HepG2 (cell line): Measurements from ENCODE around the gene CUL4A. TPM values are rescaled to one million over a fixed set of nuclear protein-coding genes. Genes with fewer than 3 reads are reported as not detected.

Source experiments
- ARID3A ChIP-seq: IDR thresholded peaks from 2 replicates; pipeline ENCODE4 v1.6.1; 2012; ENCODE audit warnings: low read depth, low read length, improper control_type of control experiment
- ARNT ChIP-seq: fragments of 450-650 bp; IDR thresholded peaks from 2 replicates; pipeline ENCODE4 v1.6.1; 2017
- CEBPB ChIP-seq: IDR thresholded peaks from 2 replicates; pipeline ENCODE4 v1.6.1; 2011; ENCODE audit warnings: low read depth, low read length, improper control_type of control experiment, borderline replicate concordance
- DMAP1 ChIP-seq: IDR thresholded peaks from 2 replicates; pipeline ENCODE4 v1.6.1; 2016
- GTF3A ChIP-seq: sonication (generic); formaldehyde crosslinking; conservative IDR thresholded peaks from 2 replicates; pipeline ENCODE4 v1.4.0; 2020; ENCODE audit warnings: mild to moderate bottlenecking, missing genetic modification reagents
- ISX ChIP-seq: sonication (generic); formaldehyde crosslinking; conservative IDR thresholded peaks from 2 replicates; pipeline ENCODE4 v1.5.0; 2020; ENCODE audit warnings: missing genetic modification reagents
- MLXIP ChIP-seq: sonication (generic); formaldehyde crosslinking; IDR thresholded peaks from 2 replicates; pipeline ENCODE4 v1.9.0; 2021; ENCODE audit warnings: missing genetic modification reagents, borderline replicate concordance
- RBM22 ChIP-seq: fragments of 200-400 bp; formaldehyde crosslinking; optimal IDR thresholded peaks from 2 replicates; pipeline ENCODE3; 2017; ENCODE audit warnings: mild to moderate bottlenecking, low read length, moderate library complexity
- RERE ChIP-seq: IDR thresholded peaks from 2 replicates; pipeline ENCODE4 v1.6.1; 2016; ENCODE audit warnings: low read depth, missing genetic modification reagents, missing compliant biosample characterization
- REXO4 ChIP-seq: sonication (generic); formaldehyde crosslinking; IDR thresholded peaks from 2 replicates; pipeline ENCODE4 v1.8.0; 2022; ENCODE audit warnings: missing genetic modification reagents, mild to moderate bottlenecking, borderline replicate concordance
- SMAD1 ChIP-seq: sonication (generic); formaldehyde crosslinking; IDR thresholded peaks from 2 replicates; pipeline ENCODE4 v1.4.0; 2020; ENCODE audit warnings: missing genetic modification reagents, low read depth, mild to moderate bottlenecking, borderline replicate concordance
- THYN1 ChIP-seq: sonication (generic); formaldehyde crosslinking; IDR thresholded peaks from 2 replicates; pipeline ENCODE4 v1.8.1; 2023; ENCODE audit warnings: low read depth, mild to moderate bottlenecking, moderate library complexity, missing genetic modification reagents, borderline replicate concordance
- U2AF1 ChIP-seq: fragments of 200-400 bp; formaldehyde crosslinking; optimal IDR thresholded peaks from 2 replicates; pipeline ENCODE3; 2017; ENCODE audit warnings: mild to moderate bottlenecking, low read depth, low read length
- ZFP36 ChIP-seq: fragments of 150-350 bp; IDR thresholded peaks from 2 replicates; pipeline ENCODE4 v1.6.1; 2018; ENCODE audit warnings: borderline replicate concordance, low read length, low read depth; ENCODE audit not compliant: partially characterized antibody
- ZFX ChIP-seq: sonication (generic); formaldehyde crosslinking; IDR thresholded peaks from 2 replicates; pipeline ENCODE4 v1.4.0; 2020; ENCODE audit warnings: mild to moderate bottlenecking, low read depth, missing genetic modification reagents, moderate library complexity
- ZNF235 ChIP-seq: sonication (generic); formaldehyde crosslinking; IDR thresholded peaks from 2 replicates; pipeline ENCODE4 v1.8.1; 2023; ENCODE audit warnings: mild to moderate bottlenecking, missing genetic modification reagents, borderline replicate concordance
- ZNF382 ChIP-seq: sonication (generic); formaldehyde crosslinking; IDR thresholded peaks from 2 replicates; pipeline ENCODE4 v1.5.0; 2020; ENCODE audit warnings: missing genetic modification reagents, mild to moderate bottlenecking, borderline replicate concordance
- ZNF546 ChIP-seq: sonication (generic); formaldehyde crosslinking; conservative IDR thresholded peaks from 2 replicates; pipeline ENCODE4 v1.8.1; 2023; ENCODE audit warnings: mild to moderate bottlenecking, missing genetic modification reagents
- ZNF644 ChIP-seq: IDR thresholded peaks from 2 replicates; pipeline ENCODE4 v1.6.1; 2016; ENCODE audit warnings: low read depth
- ZNF672 ChIP-seq: sonication (generic); formaldehyde crosslinking; IDR thresholded peaks from 2 replicates; pipeline ENCODE4 v1.8.1; 2022; ENCODE audit warnings: missing genetic modification reagents
- polyA plus RNA-seq, 8 experiments: library from polyadenylated mRNA; depleted of rRNA in 3 of 8; stranded (reverse) in 7 of 8; unstranded in 1 of 8; fragments of >200 nt; fragmentation: Illumina TruSeq in 4 of 8; extraction: Trizol in 4 of 8; gene quantifications; 2 replicates each; pipeline versions ENCODE4 v1.2.1 to v1.2.3, GENCODE V29; 2011 to 2016; ENCODE audit warnings: low read depth in 4 of 8, missing spikeins in 1 of 8, mixed read lengths in 1 of 8; ENCODE audit not compliant: insufficient read depth in 1 of 8
- total RNA-seq, 5 experiments: library from RNA; depleted of rRNA; stranded (reverse); fragments of >200 nt; fragmentation: Illumina TruSeq; extraction: Trizol; gene quantifications; 2 replicates each; pipeline ENCODE4 v1.2.3, GENCODE V29; 2016; ENCODE audit warnings: low read depth in 1 of 5

The CUL4A gene
- total and polyA plus RNA-seq, 2 of the 13 experiments (the other 11 are each of a cell fraction or from before 2014, with no cell fraction given), result 51.2 to 75.3 TPM

- TF ChIP-seq RERE (CRISPR knock-in tag), result peak; percentile 82; the same call in 1 of the 2 replicates
- peak; percentile 97 for TF ChIP-seq ZFX (CRISPR knock-in tag)
- no peak for TF ChIP-seq RBM22
- TF ChIP-seq ARNT, result no peak
- no peak for TF ChIP-seq ZNF644 (CRISPR knock-in tag)
- TF ChIP-seq ARID3A, result no peak
- TF ChIP-seq ZNF235 (CRISPR knock-in tag), result peak; percentile 93; the same call in 1 of the 2 replicates
- TF ChIP-seq ZNF672 (CRISPR knock-in tag), result no peak
- TF ChIP-seq GTF3A (CRISPR knock-in tag), result no peak
- TF ChIP-seq ISX (CRISPR knock-in tag), result peak; percentile 50; the same call in 1 of the 2 replicates
- TF ChIP-seq MLXIP (CRISPR knock-in tag), result peak; percentile 39; the same call in 1 of the 2 replicates
- TF ChIP-seq REXO4, result no peak; the same call in 1 of the 2 replicates
- peak; percentile 61 for TF ChIP-seq U2AF1
- TF ChIP-seq ZNF382 (CRISPR knock-in tag), result no peak
- TF ChIP-seq SMAD1 (CRISPR knock-in tag), result peak; percentile 94; the same call in 1 of the 2 replicates
- TF ChIP-seq THYN1, result no peak
- TF ChIP-seq DMAP1 (CRISPR knock-in tag), result peak; percentile 93
- no peak for TF ChIP-seq ZFP36
- TF ChIP-seq CEBPB, result no peak
- TF ChIP-seq ZNF546 (CRISPR knock-in tag), result peak; percentile 97
These were observed 87.5 kb downstream of the CUL4A start, which contains the start of gene LAMP1 (continued) for GRCh38 chr13:113296823-113297369.
